GM12878 (cell line): ENCODE results near the gene PTCD3. TPM values are rescaled to one million over a fixed set of nuclear protein-coding genes. Genes with fewer than 3 reads are reported as not detected.

ENCODE experiments used
- ATAC-seq: fragments of 200-7000 bp; cut with Tn5 transposase; 3 replicates; pipeline ENCODE4 v1.9.1; 2020; ENCODE audit warnings: mild to moderate bottlenecking, moderate library complexity
- BruUV-seq: library from RNA; stranded (reverse); fragments of 400-500 nt; replicated peaks from 2 replicates; lab custom pipeline; 2021; lab: Mats Ljungman, UMichigan
- CTCF ChIA-PET: fragments of 300-600 bp; sonication (Branson Sonifier 250); formaldehyde crosslinking; extraction: SDS; loops from one replicate; lab custom pipeline; 2021; ENCODE audit warnings: inconsistent platforms; lab: Yijun Ruan, JAX
- POLR2A ChIA-PET: fragments of 350-600 bp; formaldehyde crosslinking; extraction: SDS; loops from one replicate; lab custom pipeline; 2021; ENCODE audit warnings: inconsistent platforms; lab: Charles Lee
- RAD21 ChIA-PET: fragments of 300-600 bp; sonication (Branson Sonifier 250); formaldehyde crosslinking; loops from one replicate; lab custom pipeline; 2023; ENCODE audit warnings: antibody characterized with exemption; ENCODE audit not compliant: unreplicated experiment; lab: Charles Lee
- SMC1A ChIA-PET: fragments of 300-600 bp; sonication (Branson Sonifier 250); formaldehyde crosslinking; loops from one replicate; lab custom pipeline; 2023; ENCODE audit not compliant: unreplicated experiment, uncharacterized antibody; lab: Charles Lee
- DNase-seq: peaks from one replicate; pipeline ENCODE4 v3.0.0-alpha.2; 2011; ENCODE audit warnings: low read depth, low spot score
- FAIRE-seq: peaks from 3 replicates; lab custom pipeline; 2011; peaks lifted over from hg19 to GRCh38; lab: Jason Lieb, UNC
- H2AFZ ChIP-seq: 2 replicates; pipeline ENCODE4 v1.6.0; 2011; ENCODE audit warnings: low read depth, low read length, control low read depth; ENCODE audit not compliant: control insufficient read depth
- H3K27ac ChIP-seq: 2 replicates; pipeline ENCODE4 v1.5.1; 2011; ENCODE audit warnings: control low read depth; ENCODE audit not compliant: control insufficient read depth, insufficient read depth
- H3K27me3 ChIP-seq, 2 experiments: replicated peaks in 1 of 2; 2 replicates each; pipeline versions ENCODE4 v1.6.0 to v1.6.1; 2011; ENCODE audit warnings: low read length in 1 of 2; ENCODE audit not compliant: control insufficient read depth in 2 of 2, insufficient read depth in 2 of 2
- H3K36me3 ChIP-seq, 2 experiments: 2 replicates each; pipeline ENCODE4 v1.5.1; 2011; ENCODE audit warnings: low read length in 1 of 2; ENCODE audit not compliant: control insufficient read depth in 2 of 2, insufficient read depth in 2 of 2
- H3K4me1 ChIP-seq: 2 replicates; pipeline ENCODE4 v1.6.1; 2011; ENCODE audit warnings: mild to moderate bottlenecking, low read length, moderate library complexity, mixed read lengths; ENCODE audit not compliant: control insufficient read depth, insufficient read depth
- H3K4me2 ChIP-seq: 2 replicates; pipeline ENCODE4 v1.6.0; 2011; ENCODE audit warnings: control low read depth; ENCODE audit not compliant: control insufficient read depth, insufficient read depth
- H3K4me3 ChIP-seq: fragments of 200-600 bp; sonication (generic); 2 replicates; pipeline ENCODE4 v1.5.1; 2016
- H3K79me2 ChIP-seq: 2 replicates; pipeline ENCODE4 v1.6.0; 2011; ENCODE audit warnings: low read length; ENCODE audit not compliant: control insufficient read depth, insufficient read depth
- H3K9ac ChIP-seq: 2 replicates; pipeline ENCODE4 v1.8.0; 2011; ENCODE audit warnings: low read length, control low read depth, mixed read lengths; ENCODE audit not compliant: control insufficient read depth, insufficient read depth
- H3K9me3 ChIP-seq: replicated peaks from 3 replicates; pipeline ENCODE4 v1.5.1; 2011; ENCODE audit warnings: mild to moderate bottlenecking, low read length; ENCODE audit not compliant: control insufficient read depth, insufficient read depth
- H4K20me1 ChIP-seq: 2 replicates; pipeline ENCODE4 v1.6.0; 2011; ENCODE audit not compliant: control insufficient read depth, insufficient read depth
- CBX3 ChIP-seq: fragments of 200-600 bp; sonication (generic); IDR thresholded peaks from 2 replicates; pipeline ENCODE4 v1.6.1; 2016; ENCODE audit warnings: low read depth, borderline replicate concordance
- ETV6 ChIP-seq, 2 experiments: fragments of 450-650 bp in 1 of 2; IDR thresholded peaks in 1 of 2; conservative IDR thresholded peaks in 1 of 2; 2 replicates each; pipeline ENCODE4 v1.6.1; 2014; ENCODE audit warnings: antibody characterized with exemption in 1 of 2, borderline replicate concordance in 1 of 2, low read depth in 1 of 2, mild to moderate bottlenecking in 1 of 2, moderate library complexity in 1 of 2
- KDM1A ChIP-seq: fragments of 200-600 bp; sonication (generic); IDR thresholded peaks from 2 replicates; pipeline ENCODE4 v1.6.1; 2016; ENCODE audit warnings: borderline replicate concordance
- KLF5 ChIP-seq: fragments of 450-650 bp; IDR thresholded peaks from 2 replicates; pipeline ENCODE4 v1.6.1; 2014; ENCODE audit warnings: mild to moderate bottlenecking; ENCODE audit not compliant: partially characterized antibody
- POU2F2 ChIP-seq: IDR thresholded peaks from 3 replicates; pipeline ENCODE4 v1.6.1; 2011; ENCODE audit warnings: low read depth, mild to moderate bottlenecking, low read length, borderline replicate concordance
- RELA ChIP-seq: fragments of 450-650 bp; IDR thresholded peaks from 2 replicates; pipeline ENCODE4 v1.8.0; 2014; ENCODE audit warnings: borderline replicate concordance; ENCODE audit not compliant: partially characterized antibody
- ZNF207 ChIP-seq: fragments of 450-650 bp; IDR thresholded peaks from 2 replicates; pipeline ENCODE4 v1.6.1; 2014; ENCODE audit warnings: antibody characterized with exemption, mild to moderate bottlenecking, borderline replicate concordance
- WGBS: methylation state at CpG from one replicate; pipeline ENCODE4 v1.1.6; 2016; ENCODE audit warnings: low lambda C conversion rate; ENCODE audit not compliant: insufficient replicate concordance, insufficient coverage; ENCODE audit errors: missing lambda C conversion rate; 5-methylcytosine and 5-hydroxymethylcytosine counted together
- in situ Hi-C: fragments of 300-500 bp; cut with MboI; formaldehyde crosslinking; loops from 9 replicates; pipeline ENCODE4 v1.14.3; 2018; ENCODE audit warnings: mixed read lengths
- intact Hi-C: fragments of 100-400 bp; cut with micrococcal nuclease; formaldehyde crosslinking; loops from one replicate; pipeline ENCODE4 v1.14.2; 2022; ENCODE audit not compliant: unreplicated experiment
- polyA plus RNA-seq, 11 experiments: library from polyadenylated mRNA; depleted of rRNA in 4 of 11; unstranded in 6 of 11; stranded (reverse) in 5 of 11; fragments of >200 nt; fragmentation: Nextera tagmentation in 4 of 11; fragmentation: Illumina TruSeq in 1 of 11; extraction: Ambion mirVana in 4 of 11; extraction: Trizol in 1 of 11; gene quantifications; 1 replicate in 1 of 11; 2 replicates in 10 of 11; pipeline versions ENCODE4 v1.2.1 to v1.2.3, GENCODE V29; 2011 to 2016; ENCODE audit warnings: inconsistent platforms in 2 of 11, missing spikeins in 2 of 11, low read depth in 1 of 11
- total RNA-seq, 4 experiments: library from RNA; depleted of rRNA in 3 of 4; stranded (reverse); fragments of >200 nt in 3 of 4; fragmentation: Illumina TruSeq in 1 of 4; extraction: Trizol in 1 of 4; gene quantifications; 2 replicates each; pipeline versions ENCODE4 v1.2.1 to v1.2.3, GENCODE V29; 2013 to 2021
- TF ChIP-seq, protein P1 (sequence below): fragments of 450-650 bp; IDR thresholded peaks from 2 replicates; pipeline ENCODE4 v1.6.1; 2018; ENCODE audit warnings: mild to moderate bottlenecking, low read depth, moderate library complexity; ENCODE audit not compliant: partially characterized antibody
- TF ChIP-seq, protein P2 (sequence below): fragments of 450-650 bp; conservative IDR thresholded peaks from 2 replicates; pipeline ENCODE4 v1.6.1; 2017; ENCODE audit warnings: mild to moderate bottlenecking, moderate library complexity

PTCD3 gene
- total and polyA plus RNA-seq, 10 of the 15 experiments (the other 5 are each of a cell fraction or from before 2014, with no cell fraction given): 44.7 to 177 (median 127) TPM

- 96% methylated on average over 2 of the region's 2 CpGs for WGBS
- no peak for DNase-seq
- intact Hi-C loops: no loop called here
These were observed 30.1 kb downstream of the PTCD3 start for GRCh38 chr2:86136141-86136540.

More at GRCh38 chr2:86136141-86136540, 30.1 kb downstream of the PTCD3 start:
- ChIA-PET CTCF (no interaction called here), POLR2A (interaction anchor here (0.8 kb wide), 1 partner anchor 45 kb away, joined by 3 read pairs; no protein-coding TSS in a partner anchor), RAD21 (interaction anchor here (1.0 to 1.2 kb wide), 2 partner anchors 16 to 56 kb away, joined by 3 read pairs; no protein-coding TSS in a partner anchor), SMC1A (interaction anchor here (1.5 to 2.6 kb wide), 3 partner anchors 10 to 17 kb away, joined by 3 to 12 read pairs (median 4); no protein-coding TSS in a partner anchor)
- Histone ChIP-seq H3K27ac (no peak overlapping the region), H3K79me2 (no peaks in the 10 kb centered on the region), H2AFZ (no peak overlapping the region), H4K20me1 (no peaks in the 10 kb centered on the region), H3K4me2 (no peak overlapping the region), H3K36me3 (peaks cover 23 to 55% of the 10 kb centered on the region in 2 experiments), H3K27me3 (no peaks in the 10 kb centered on the region)
- FAIRE-seq: no peak
- in situ Hi-C loops: no loop called here
- TF ChIP-seq, protein P1, sequence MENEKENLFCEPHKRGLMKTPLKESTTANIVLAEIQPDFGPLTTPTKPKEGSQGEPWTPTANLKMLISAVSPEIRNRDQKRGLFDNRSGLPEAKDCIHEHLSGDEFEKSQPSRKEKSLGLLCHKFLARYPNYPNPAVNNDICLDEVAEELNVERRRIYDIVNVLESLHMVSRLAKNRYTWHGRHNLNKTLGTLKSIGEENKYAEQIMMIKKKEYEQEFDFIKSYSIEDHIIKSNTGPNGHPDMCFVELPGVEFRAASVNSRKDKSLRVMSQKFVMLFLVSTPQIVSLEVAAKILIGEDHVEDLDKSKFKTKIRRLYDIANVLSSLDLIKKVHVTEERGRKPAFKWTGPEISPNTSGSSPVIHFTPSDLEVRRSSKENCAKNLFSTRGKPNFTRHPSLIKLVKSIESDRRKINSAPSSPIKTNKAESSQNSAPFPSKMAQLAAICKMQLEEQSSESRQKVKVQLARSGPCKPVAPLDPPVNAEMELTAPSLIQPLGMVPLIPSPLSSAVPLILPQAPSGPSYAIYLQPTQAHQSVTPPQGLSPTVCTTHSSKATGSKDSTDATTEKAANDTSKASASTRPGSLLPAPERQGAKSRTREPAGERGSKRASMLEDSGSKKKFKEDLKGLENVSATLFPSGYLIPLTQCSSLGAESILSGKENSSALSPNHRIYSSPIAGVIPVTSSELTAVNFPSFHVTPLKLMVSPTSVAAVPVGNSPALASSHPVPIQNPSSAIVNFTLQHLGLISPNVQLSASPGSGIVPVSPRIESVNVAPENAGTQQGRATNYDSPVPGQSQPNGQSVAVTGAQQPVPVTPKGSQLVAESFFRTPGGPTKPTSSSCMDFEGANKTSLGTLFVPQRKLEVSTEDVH: no peak
- no peak for TF ChIP-seq KDM1A
- no peak for TF ChIP-seq ZNF207
- TF ChIP-seq RELA: no peak
- no peak for TF ChIP-seq KLF5
- TF ChIP-seq POU2F2: no peak
- no peak for TF ChIP-seq ETV6 (conservative IDR thresholded peaks at IDR 0.05 in 1 of 2, IDR thresholded peaks at IDR 0.05 in 1 of 2; ENCODE audit: borderline replicate concordance in 1 of 2, low read depth in 1 of 2)
- TF ChIP-seq, protein P2, sequence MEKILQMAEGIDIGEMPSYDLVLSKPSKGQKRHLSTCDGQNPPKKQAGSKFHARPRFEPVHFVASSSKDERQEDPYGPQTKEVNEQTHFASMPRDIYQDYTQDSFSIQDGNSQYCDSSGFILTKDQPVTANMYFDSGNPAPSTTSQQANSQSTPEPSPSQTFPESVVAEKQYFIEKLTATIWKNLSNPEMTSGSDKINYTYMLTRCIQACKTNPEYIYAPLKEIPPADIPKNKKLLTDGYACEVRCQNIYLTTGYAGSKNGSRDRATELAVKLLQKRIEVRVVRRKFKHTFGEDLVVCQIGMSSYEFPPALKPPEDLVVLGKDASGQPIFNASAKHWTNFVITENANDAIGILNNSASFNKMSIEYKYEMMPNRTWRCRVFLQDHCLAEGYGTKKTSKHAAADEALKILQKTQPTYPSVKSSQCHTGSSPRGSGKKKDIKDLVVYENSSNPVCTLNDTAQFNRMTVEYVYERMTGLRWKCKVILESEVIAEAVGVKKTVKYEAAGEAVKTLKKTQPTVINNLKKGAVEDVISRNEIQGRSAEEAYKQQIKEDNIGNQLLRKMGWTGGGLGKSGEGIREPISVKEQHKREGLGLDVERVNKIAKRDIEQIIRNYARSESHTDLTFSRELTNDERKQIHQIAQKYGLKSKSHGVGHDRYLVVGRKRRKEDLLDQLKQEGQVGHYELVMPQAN: no peak
- TF ChIP-seq CBX3: no peak
- TF ChIP-seq, all 136 proteins: peak for 0
- ATAC-seq: no peak
- no TSS peak for BruUV-seq
- no peaks in the 10 kb centered on the region for H3K4me1 ChIP-seq
- no peak overlapping the region for H3K9ac ChIP-seq
- no peak overlapping the region for H3K4me3 ChIP-seq
- H3K9me3 ChIP-seq: no peaks in the 10 kb centered on the region
